Loucy (cell line): ENCODE measurements around the gene STK38L.

Source experiments
- H2AFZ ChIP-seq: fragments of 200-600 bp; sonication (generic); 2 replicates; pipeline ENCODE4 v1.6.0; 2016; ENCODE audit warnings: antibody characterized with exemption, mild to moderate bottlenecking, low read length, moderate library complexity
- H3F3A ChIP-seq: fragments of 200-600 bp; 2 replicates; pipeline ENCODE4 v1.6.0; 2016; ENCODE audit warnings: antibody characterized with exemption, low read depth, mild to moderate bottlenecking
- H3K27me3 ChIP-seq: fragments of 200-600 bp; sonication (generic); 2 replicates; pipeline ENCODE4 v1.6.1; 2014; ENCODE audit warnings: low read length, mild to moderate bottlenecking; ENCODE audit not compliant: insufficient read depth, poor library complexity, severe bottlenecking
- H3K36me3 ChIP-seq: fragments of 200-600 bp; sonication (generic); 2 replicates; pipeline ENCODE4 v1.6.1; 2016; ENCODE audit warnings: low read length; ENCODE audit not compliant: insufficient read depth
- H3K4me1 ChIP-seq: fragments of 200-600 bp; sonication (generic); 2 replicates; pipeline ENCODE4 v1.5.1; 2014; ENCODE audit warnings: low read length, mild to moderate bottlenecking; ENCODE audit not compliant: insufficient read depth, poor library complexity, severe bottlenecking
- H3K4me2 ChIP-seq: fragments of 200-600 bp; sonication (generic); 2 replicates; pipeline ENCODE4 v1.6.0; 2014; ENCODE audit warnings: antibody characterized with exemption, low read length, low read depth, mild to moderate bottlenecking; ENCODE audit not compliant: poor library complexity, severe bottlenecking
- H3K4me3 ChIP-seq: fragments of 200-600 bp; sonication (generic); 2 replicates; pipeline ENCODE4 v1.5.1; 2014; ENCODE audit warnings: low read length, mild to moderate bottlenecking, mixed read lengths; ENCODE audit not compliant: poor library complexity, severe bottlenecking
- H3K79me2 ChIP-seq: fragments of 200-600 bp; sonication (generic); 2 replicates; pipeline ENCODE4 v1.6.1; 2014; ENCODE audit warnings: low read length; ENCODE audit not compliant: insufficient read depth
- H3K9ac ChIP-seq: fragments of 200-600 bp; sonication (generic); 2 replicates; pipeline ENCODE4 v1.6.0; 2014; ENCODE audit warnings: mild to moderate bottlenecking, low read depth, low read length, moderate library complexity; ENCODE audit not compliant: poor library complexity, severe bottlenecking
- H3K9me2 ChIP-seq: fragments of 200-600 bp; sonication (generic); replicated peaks from 2 replicates; pipeline ENCODE4 v1.6.1; 2016; ENCODE audit warnings: low read depth, low read length, mixed read lengths
- H3K9me3 ChIP-seq: fragments of 200-600 bp; sonication (generic); 2 replicates; pipeline ENCODE4 v1.6.1; 2014; ENCODE audit warnings: mild to moderate bottlenecking, antibody characterized with exemption, low read length, low read depth; ENCODE audit not compliant: insufficient read depth
- H4K20me1 ChIP-seq: fragments of 200-600 bp; sonication (generic); 2 replicates; pipeline ENCODE4 v1.6.0; 2014; ENCODE audit warnings: antibody characterized with exemption, low read length, mild to moderate bottlenecking; ENCODE audit not compliant: insufficient read depth, poor library complexity, severe bottlenecking
- EZH2phosphoT487 ChIP-seq: fragments of 200-600 bp; IDR thresholded peaks from 2 replicates; pipeline ENCODE4 v1.6.1; 2018; ENCODE audit warnings: antibody characterized with exemption, mild to moderate bottlenecking, moderate library complexity, borderline replicate concordance
- TF ChIP-seq, protein P1 (sequence below): fragments of 200-600 bp; sonication (generic); conservative IDR thresholded peaks from 2 replicates; pipeline ENCODE4 v1.5.1; 2014; ENCODE audit warnings: mild to moderate bottlenecking, antibody characterized with exemption, low read length

STK38L gene

DNA sequence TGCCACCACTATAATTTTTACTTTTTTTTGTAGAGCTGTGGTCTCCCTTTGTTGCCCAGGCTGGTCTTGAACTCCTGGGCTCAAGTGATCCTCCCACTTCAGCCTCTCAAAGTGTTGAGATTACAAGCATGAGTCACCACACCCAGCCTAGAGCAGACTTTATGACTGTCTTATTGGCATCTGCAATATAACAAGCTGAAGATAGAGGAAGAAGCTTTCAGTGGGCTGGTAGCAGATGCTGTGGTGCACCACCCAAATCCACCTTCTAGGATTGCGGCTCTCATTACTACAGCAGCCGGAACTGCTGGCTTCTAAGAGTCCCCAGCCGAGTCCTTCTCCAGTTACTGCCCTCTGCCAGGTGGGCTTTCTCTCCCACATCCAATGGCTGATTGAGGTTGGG, 7.6 kb upstream of the STK38L start:
- H3K4me1 ChIP-seq = peaks cover 18% of the 10 kb centered on the region
- no peaks in the 10 kb centered on the region for H3K27me3 ChIP-seq
- peaks cover 8% of the 10 kb centered on the region for H3F3A ChIP-seq
- no peaks in the 10 kb centered on the region for H3K36me3 ChIP-seq
- H2AFZ ChIP-seq = no peak overlapping the region
- no peaks in the 10 kb centered on the region for H3K9me2 ChIP-seq
- no peak overlapping the region for H3K4me3 ChIP-seq
- TF ChIP-seq, protein P1, sequence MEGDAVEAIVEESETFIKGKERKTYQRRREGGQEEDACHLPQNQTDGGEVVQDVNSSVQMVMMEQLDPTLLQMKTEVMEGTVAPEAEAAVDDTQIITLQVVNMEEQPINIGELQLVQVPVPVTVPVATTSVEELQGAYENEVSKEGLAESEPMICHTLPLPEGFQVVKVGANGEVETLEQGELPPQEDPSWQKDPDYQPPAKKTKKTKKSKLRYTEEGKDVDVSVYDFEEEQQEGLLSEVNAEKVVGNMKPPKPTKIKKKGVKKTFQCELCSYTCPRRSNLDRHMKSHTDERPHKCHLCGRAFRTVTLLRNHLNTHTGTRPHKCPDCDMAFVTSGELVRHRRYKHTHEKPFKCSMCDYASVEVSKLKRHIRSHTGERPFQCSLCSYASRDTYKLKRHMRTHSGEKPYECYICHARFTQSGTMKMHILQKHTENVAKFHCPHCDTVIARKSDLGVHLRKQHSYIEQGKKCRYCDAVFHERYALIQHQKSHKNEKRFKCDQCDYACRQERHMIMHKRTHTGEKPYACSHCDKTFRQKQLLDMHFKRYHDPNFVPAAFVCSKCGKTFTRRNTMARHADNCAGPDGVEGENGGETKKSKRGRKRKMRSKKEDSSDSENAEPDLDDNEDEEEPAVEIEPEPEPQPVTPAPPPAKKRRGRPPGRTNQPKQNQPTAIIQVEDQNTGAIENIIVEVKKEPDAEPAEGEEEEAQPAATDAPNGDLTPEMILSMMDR = no peak
- no peak for TF ChIP-seq EZH2phosphoT487
- H3K9me3 ChIP-seq = no peaks in the 10 kb centered on the region
- H3K79me2 ChIP-seq = no peaks in the 10 kb centered on the region
- H3K4me2 ChIP-seq = no peak overlapping the region
- H4K20me1 ChIP-seq = no peaks in the 10 kb centered on the region
- no peak overlapping the region for H3K9ac ChIP-seq

DNA sequence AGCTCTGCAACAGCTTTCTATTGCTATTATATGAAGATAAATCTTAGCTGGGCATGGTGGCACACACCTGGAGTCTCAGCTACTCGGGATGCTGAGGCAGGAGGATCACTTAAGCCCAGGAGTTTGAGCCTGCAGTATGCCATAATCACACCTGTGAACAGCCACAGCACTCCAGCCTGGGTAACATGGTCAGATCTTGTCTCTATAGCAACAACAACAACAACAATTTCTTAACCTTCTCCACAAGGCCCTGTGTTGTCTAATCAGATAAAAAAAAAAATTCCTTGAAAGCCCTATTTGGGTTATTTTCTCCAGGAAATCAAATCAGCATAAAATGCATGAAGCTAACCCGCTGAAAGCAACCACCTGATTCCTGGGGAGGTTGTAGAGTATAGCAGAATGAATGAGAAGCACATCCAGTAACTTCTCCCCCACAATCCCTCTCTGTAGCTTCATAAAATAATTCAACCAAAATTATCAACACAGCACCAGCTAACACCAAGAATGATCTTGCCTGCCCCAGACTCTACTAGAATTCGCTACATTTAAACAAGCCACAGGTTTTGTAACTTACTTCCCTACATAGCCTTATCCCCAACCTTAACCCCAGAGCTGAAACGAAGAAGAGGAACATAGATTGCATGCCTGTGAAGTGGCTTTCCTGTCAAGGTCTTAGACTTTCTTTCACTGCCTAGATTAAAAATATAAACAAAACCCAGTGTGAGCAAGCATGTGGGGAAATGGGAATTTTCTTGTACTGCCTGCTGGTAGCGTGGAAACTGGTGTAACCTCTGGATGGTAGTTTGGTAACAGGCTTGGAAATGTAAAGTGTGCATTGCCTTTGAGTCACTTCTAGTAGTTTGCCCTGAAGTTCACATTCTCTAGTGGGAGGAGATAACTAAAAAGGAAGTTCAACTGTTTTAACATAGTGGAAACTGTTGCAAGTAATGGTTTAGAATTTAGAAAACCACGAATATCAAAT, 6.0 kb upstream of the STK38L start:
- peak overlapping the region; percentile 42 for H2AFZ ChIP-seq
- no peaks in the 10 kb centered on the region for H4K20me1 ChIP-seq
- H3K9ac ChIP-seq = peak overlapping the region; percentile 24
- H3K79me2 ChIP-seq = no peaks in the 10 kb centered on the region
- H3F3A ChIP-seq = peaks cover 8% of the 10 kb centered on the region
- TF ChIP-seq EZH2phosphoT487 = no peak
- TF ChIP-seq, protein P1 = no peak
- peaks cover 18% of the 10 kb centered on the region for H3K4me1 ChIP-seq
- H3K4me3 ChIP-seq = peak overlapping the region; percentile 3
- H3K9me3 ChIP-seq = no peaks in the 10 kb centered on the region
- H3K4me2 ChIP-seq = peak overlapping the region; percentile 55
- H3K36me3 ChIP-seq = no peaks in the 10 kb centered on the region
- no peaks in the 10 kb centered on the region for H3K27me3 ChIP-seq
- H3K9me2 ChIP-seq = no peaks in the 10 kb centered on the region

DNA sequence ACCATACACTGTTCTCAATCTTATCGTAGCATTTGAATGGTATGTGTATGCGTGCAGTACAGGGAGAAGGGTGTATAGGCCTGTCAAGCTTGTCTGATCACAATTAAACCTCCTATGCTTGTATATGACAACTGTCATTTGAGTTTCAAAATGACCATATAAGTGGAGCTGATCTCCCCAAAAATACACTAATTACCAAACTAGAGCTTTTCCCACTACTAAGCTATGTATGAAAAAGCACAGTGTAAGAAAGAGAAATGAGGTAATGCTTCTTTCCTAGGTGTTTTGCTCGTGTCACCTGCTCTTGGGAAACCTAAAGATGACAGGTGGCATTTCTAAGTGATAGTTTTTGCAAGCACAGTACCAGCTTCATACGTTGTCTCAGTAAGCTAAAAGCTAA, 1.1 kb upstream of the STK38L start:
- TF ChIP-seq EZH2phosphoT487 = no peak
- TF ChIP-seq, protein P1 = no peak
- H3K9ac ChIP-seq = no peak overlapping the region
- no peaks in the 10 kb centered on the region for H3K36me3 ChIP-seq
- H3K4me1 ChIP-seq = peaks cover 25% of the 10 kb centered on the region
- no peaks in the 10 kb centered on the region for H3K9me3 ChIP-seq
- H3K4me3 ChIP-seq = no peak overlapping the region
- no peaks in the 10 kb centered on the region for H3K9me2 ChIP-seq
- H4K20me1 ChIP-seq = no peaks in the 10 kb centered on the region
- peaks cover 5% of the 10 kb centered on the region; the same call in 1 of the 2 replicates for H3F3A ChIP-seq
- no peaks in the 10 kb centered on the region for H3K27me3 ChIP-seq
- H3K79me2 ChIP-seq = no peaks in the 10 kb centered on the region
- H2AFZ ChIP-seq = no peak overlapping the region; the same call in 1 of the 2 replicates
- no peak overlapping the region for H3K4me2 ChIP-seq
